Measurements from ENCODE around the gene S100A11.
A peak's percentile ranks its signal among the peaks of the same experiment; 100 is the strongest.

The S100A11 gene

DNA sequence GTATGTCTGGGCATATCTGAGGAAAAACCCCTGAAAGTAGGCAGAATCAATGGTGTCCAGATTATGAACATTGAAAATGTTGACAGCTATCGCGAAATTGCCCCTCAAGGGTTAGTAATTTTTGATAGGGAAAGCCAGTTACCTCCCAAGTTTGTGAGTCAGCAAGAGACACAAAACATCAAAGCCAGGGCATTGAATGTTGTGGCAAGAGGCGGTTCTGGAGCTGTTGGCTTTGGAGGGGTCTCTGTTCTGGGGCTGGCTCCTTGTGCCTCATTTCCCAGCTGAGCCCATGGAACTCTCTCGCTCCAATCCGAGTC, 10.6 kb upstream of the S100A11 start:
- Histone ChIP-seq H3K4me3 (ENCODE audit: low read length) (no peak overlapping the region), H3K4me2 (ENCODE audit: low read length) (no peak overlapping the region), H3K27me3 (ENCODE audit: insufficient read depth, low read length, poor library complexity) (no peaks in the 10 kb centered on the region), H3K36me3 (ENCODE audit: control insufficient read depth, insufficient read depth, low read length) (no peaks in the 10 kb centered on the region), H3K4ac (ENCODE audit: low read depth, low read length) (peak overlapping the region; percentile 92), H2BK5ac (ENCODE audit: low read length) (no peak overlapping the region), H3K56ac (ENCODE audit: low read length) (peak overlapping the region; percentile 87), H3K23ac (ENCODE audit: low read length) (no peak overlapping the region), H3K79me2 (ENCODE audit: control insufficient read depth, insufficient read depth, low read length) (no peaks in the 10 kb centered on the region), H3K18ac (ENCODE audit: low read length) (peak overlapping the region; percentile 78), H3K79me1 (ENCODE audit: low read length) (no peaks in the 10 kb centered on the region), H2BK120ac (ENCODE audit: low read depth, low read length) (peak overlapping the region; percentile 69), H3K27ac (ENCODE audit: low read depth, low read length) (peak overlapping the region; percentile 69), H2AK5ac (ENCODE audit: low read length) (no peak overlapping the region), H4K8ac (ENCODE audit: low read depth, low read length) (no peak overlapping the region), H3K4me1 (ENCODE audit: control insufficient read depth, low read depth, low read length) (peaks cover 2% of the 10 kb centered on the region), H4K5ac (ENCODE audit: low read length) (no peak overlapping the region), H2BK15ac (replicated peaks; ENCODE audit: low read depth) (no peak overlapping the region), H3K9ac (ENCODE audit: low read length) (peak overlapping the region; percentile 68)
- WGBS (ENCODE audit: extremely low coverage, insufficient coverage, low lambda C conversion rate) = no CpG with 5 or more reads among the region's 5 CpGs
- no peak for DNase-seq

DNA sequence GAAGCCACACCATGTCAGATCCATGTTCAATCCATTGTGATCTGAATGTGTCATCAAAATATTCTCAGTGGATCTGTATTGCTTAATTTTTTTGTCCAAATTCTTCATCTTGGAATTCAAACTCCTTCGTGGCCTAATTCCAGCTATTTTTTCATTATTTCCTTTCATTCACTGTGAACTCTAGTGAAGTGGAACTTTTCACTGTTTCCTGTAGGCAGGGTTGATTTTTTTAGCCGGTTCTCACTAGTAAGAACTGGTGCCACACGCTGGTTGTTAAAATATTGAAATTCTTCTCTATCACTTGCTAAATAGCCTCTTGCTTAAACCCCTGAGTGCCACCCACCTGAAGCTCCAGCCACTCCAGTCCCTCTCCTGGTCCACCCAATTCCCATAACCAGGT, 7.6 kb upstream of the S100A11 start:
- Histone ChIP-seq H3K23ac (ENCODE audit: low read length) (no peak overlapping the region), H2BK15ac (replicated peaks; ENCODE audit: low read depth) (no peak overlapping the region), H3K18ac (ENCODE audit: low read length) (no peak overlapping the region), H3K56ac (ENCODE audit: low read length) (no peak overlapping the region), H4K8ac (ENCODE audit: low read depth, low read length) (no peak overlapping the region), H2AK5ac (ENCODE audit: low read length) (no peak overlapping the region), H3K4me3 (ENCODE audit: low read length) (no peak overlapping the region), H3K27ac (ENCODE audit: low read depth, low read length) (no peak overlapping the region), H3K4me1 (ENCODE audit: control insufficient read depth, low read depth, low read length) (peaks cover 2% of the 10 kb centered on the region), H3K27me3 (ENCODE audit: insufficient read depth, low read length, poor library complexity) (no peaks in the 10 kb centered on the region), H3K4ac (ENCODE audit: low read depth, low read length) (no peak overlapping the region), H4K5ac (ENCODE audit: low read length) (no peak overlapping the region), H2BK120ac (ENCODE audit: low read depth, low read length) (no peak overlapping the region), H3K79me2 (ENCODE audit: control insufficient read depth, insufficient read depth, low read length) (no peaks in the 10 kb centered on the region), H2BK5ac (ENCODE audit: low read length) (no peak overlapping the region), H3K9ac (ENCODE audit: low read length) (no peak overlapping the region), H3K4me2 (ENCODE audit: low read length) (no peak overlapping the region), H3K36me3 (ENCODE audit: control insufficient read depth, insufficient read depth, low read length) (no peaks in the 10 kb centered on the region), H3K79me1 (ENCODE audit: low read length) (no peaks in the 10 kb centered on the region)
- WGBS (ENCODE audit: extremely low coverage, insufficient coverage, low lambda C conversion rate) = no CpG with 5 or more reads among the region's 3 CpGs
- DNase-seq = no peak

DNA sequence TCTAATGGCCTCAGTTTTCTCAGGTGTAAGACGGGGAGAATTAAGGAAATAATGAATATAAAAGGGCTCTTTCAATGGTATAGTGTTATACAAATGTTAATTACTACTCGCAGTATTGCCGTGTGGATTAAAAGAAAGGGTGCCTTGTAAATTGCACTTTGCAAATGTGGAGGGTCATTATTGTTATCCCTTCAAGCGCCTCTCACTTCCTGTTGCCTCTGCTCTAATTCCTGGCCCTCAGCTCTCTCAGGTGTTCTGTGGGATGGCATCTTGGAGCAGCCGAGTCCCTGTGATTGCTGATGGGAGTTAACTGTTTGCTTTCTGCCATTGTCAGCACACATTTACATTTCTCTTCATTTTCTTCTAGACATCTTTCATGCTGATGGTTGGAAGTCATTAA, 7.1 kb upstream of the S100A11 start:
- no peak overlapping the region for H2BK120ac ChIP-seq (ENCODE audit: low read depth, low read length)
- no peak overlapping the region for H3K23ac ChIP-seq (ENCODE audit: low read length)
- peak overlapping the region; percentile 47 for H3K18ac ChIP-seq (ENCODE audit: low read length)
- H3K36me3 ChIP-seq (ENCODE audit: control insufficient read depth, insufficient read depth, low read length) = no peaks in the 10 kb centered on the region
- DNase-seq = peak; percentile 39
- H3K4me2 ChIP-seq (ENCODE audit: low read length) = no peak overlapping the region
- no peak overlapping the region for H4K8ac ChIP-seq (ENCODE audit: low read depth, low read length)
- WGBS (ENCODE audit: extremely low coverage, insufficient coverage, low lambda C conversion rate) = no CpG with 5 or more reads among the region's 5 CpGs
- no peaks in the 10 kb centered on the region for H3K79me2 ChIP-seq (ENCODE audit: control insufficient read depth, insufficient read depth, low read length)
- H3K4me1 ChIP-seq (ENCODE audit: control insufficient read depth, low read depth, low read length) = peaks cover 2% of the 10 kb centered on the region
- no peak overlapping the region for H3K4me3 ChIP-seq (ENCODE audit: low read length)
- H2BK15ac ChIP-seq (replicated peaks; ENCODE audit: low read depth) = no peak overlapping the region
- no peaks in the 10 kb centered on the region for H3K27me3 ChIP-seq (ENCODE audit: insufficient read depth, low read length, poor library complexity)
- H2BK5ac ChIP-seq (ENCODE audit: low read length) = no peak overlapping the region
- no peaks in the 10 kb centered on the region for H3K79me1 ChIP-seq (ENCODE audit: low read length)
- H2AK5ac ChIP-seq (ENCODE audit: low read length) = no peak overlapping the region
- no peak overlapping the region for H3K27ac ChIP-seq (ENCODE audit: low read depth, low read length)
- no peak overlapping the region for H3K56ac ChIP-seq (ENCODE audit: low read length)
- H3K4ac ChIP-seq (ENCODE audit: low read depth, low read length) = no peak overlapping the region
- H3K9ac ChIP-seq (ENCODE audit: low read length) = no peak overlapping the region
- H4K5ac ChIP-seq (ENCODE audit: low read length) = no peak overlapping the region

DNA sequence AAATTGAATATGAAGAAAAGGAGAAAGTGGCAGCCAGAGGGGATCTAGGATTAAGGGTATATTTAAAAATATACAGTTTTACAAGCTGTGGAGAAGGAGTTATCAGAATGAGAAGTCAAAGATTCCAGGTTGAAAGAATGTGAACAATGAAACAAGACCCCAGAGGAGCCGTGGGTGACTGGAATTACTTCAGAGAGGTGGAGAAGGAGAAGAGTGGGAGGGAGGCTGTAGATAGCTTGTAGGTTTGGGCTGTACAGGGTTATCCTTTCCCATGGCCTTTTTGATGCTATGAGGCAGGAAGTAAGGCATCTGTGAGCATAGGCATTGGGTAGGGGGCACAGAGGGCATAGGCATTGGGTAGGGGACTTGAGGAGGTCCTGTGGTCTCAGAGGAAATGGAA, 5.2 kb upstream of the S100A11 start:
- H4K5ac ChIP-seq (ENCODE audit: low read length) = no peak overlapping the region
- H3K4me1 ChIP-seq (ENCODE audit: control insufficient read depth, low read depth, low read length) = no peaks in the 10 kb centered on the region
- no peak overlapping the region for H3K23ac ChIP-seq (ENCODE audit: low read length)
- no peaks in the 10 kb centered on the region for H3K79me1 ChIP-seq (ENCODE audit: low read length)
- no CpG with 5 or more reads among the region's 1 CpG for WGBS (ENCODE audit: extremely low coverage, insufficient coverage, low lambda C conversion rate)
- no peak overlapping the region for H2BK5ac ChIP-seq (ENCODE audit: low read length)
- no peak for DNase-seq
- H3K4me2 ChIP-seq (ENCODE audit: low read length) = no peak overlapping the region
- no peak overlapping the region for H2BK120ac ChIP-seq (ENCODE audit: low read depth, low read length)
- H3K56ac ChIP-seq (ENCODE audit: low read length) = no peak overlapping the region
- no peak overlapping the region for H4K8ac ChIP-seq (ENCODE audit: low read depth, low read length)
- no peaks in the 10 kb centered on the region for H3K27me3 ChIP-seq (ENCODE audit: insufficient read depth, low read length, poor library complexity)
- no peak overlapping the region for H3K27ac ChIP-seq (ENCODE audit: low read depth, low read length)
- H3K4me3 ChIP-seq (ENCODE audit: low read length) = no peak overlapping the region
- no peaks in the 10 kb centered on the region for H3K36me3 ChIP-seq (ENCODE audit: control insufficient read depth, insufficient read depth, low read length)
- H3K18ac ChIP-seq (ENCODE audit: low read length) = no peak overlapping the region
- no peak overlapping the region for H2AK5ac ChIP-seq (ENCODE audit: low read length)
- H3K9ac ChIP-seq (ENCODE audit: low read length) = no peak overlapping the region
- H3K4ac ChIP-seq (ENCODE audit: low read depth, low read length) = no peak overlapping the region
- H2BK15ac ChIP-seq (replicated peaks; ENCODE audit: low read depth) = no peak overlapping the region
- no peaks in the 10 kb centered on the region for H3K79me2 ChIP-seq (ENCODE audit: control insufficient read depth, insufficient read depth, low read length)

DNA sequence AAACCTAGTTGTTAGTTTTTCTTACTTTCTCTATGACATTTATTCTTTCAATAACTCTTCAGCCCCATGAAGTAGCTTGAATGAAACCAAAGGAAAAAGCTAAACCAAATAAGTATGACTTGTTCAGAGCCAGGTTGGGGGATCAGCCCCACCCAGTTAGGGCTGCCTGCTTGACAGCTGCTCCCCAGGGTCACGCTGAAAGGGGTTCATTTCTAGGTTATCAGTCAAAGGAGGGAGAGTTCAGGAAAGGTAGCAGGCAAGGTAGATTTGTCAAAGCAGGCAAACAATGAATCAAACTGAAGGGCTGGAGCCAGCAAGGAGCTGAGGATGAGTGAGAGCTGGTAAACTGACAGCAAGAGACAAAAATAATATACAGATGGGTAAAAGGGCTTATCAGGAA, 3.1 kb upstream of the S100A11 start:
- H3K27ac ChIP-seq (ENCODE audit: low read depth, low read length) = no peak overlapping the region
- no peak overlapping the region for H3K23ac ChIP-seq (ENCODE audit: low read length)
- DNase-seq = no peak
- H2BK5ac ChIP-seq (ENCODE audit: low read length) = no peak overlapping the region
- no peak overlapping the region for H3K9ac ChIP-seq (ENCODE audit: low read length)
- no peak overlapping the region for H3K4ac ChIP-seq (ENCODE audit: low read depth, low read length)
- H4K5ac ChIP-seq (ENCODE audit: low read length) = no peak overlapping the region
- H3K4me3 ChIP-seq (ENCODE audit: low read length) = no peak overlapping the region
- H3K4me1 ChIP-seq (ENCODE audit: control insufficient read depth, low read depth, low read length) = peaks cover under 1% of the 10 kb centered on the region
- H2AK5ac ChIP-seq (ENCODE audit: low read length) = no peak overlapping the region
- H3K36me3 ChIP-seq (ENCODE audit: control insufficient read depth, insufficient read depth, low read length) = no peaks in the 10 kb centered on the region
- no peak overlapping the region for H3K56ac ChIP-seq (ENCODE audit: low read length)
- WGBS (ENCODE audit: extremely low coverage, insufficient coverage, low lambda C conversion rate) = no CpG with 5 or more reads among the region's 1 CpG
- no peak overlapping the region for H2BK120ac ChIP-seq (ENCODE audit: low read depth, low read length)
- no peak overlapping the region for H3K18ac ChIP-seq (ENCODE audit: low read length)
- H3K27me3 ChIP-seq (ENCODE audit: insufficient read depth, low read length, poor library complexity) = no peaks in the 10 kb centered on the region
- H2BK15ac ChIP-seq (replicated peaks; ENCODE audit: low read depth) = no peak overlapping the region
- H3K79me1 ChIP-seq (ENCODE audit: low read length) = no peaks in the 10 kb centered on the region
- H3K79me2 ChIP-seq (ENCODE audit: control insufficient read depth, insufficient read depth, low read length) = peaks cover 6% of the 10 kb centered on the region
- no peak overlapping the region for H4K8ac ChIP-seq (ENCODE audit: low read depth, low read length)
- H3K4me2 ChIP-seq (ENCODE audit: low read length) = no peak overlapping the region

DNA sequence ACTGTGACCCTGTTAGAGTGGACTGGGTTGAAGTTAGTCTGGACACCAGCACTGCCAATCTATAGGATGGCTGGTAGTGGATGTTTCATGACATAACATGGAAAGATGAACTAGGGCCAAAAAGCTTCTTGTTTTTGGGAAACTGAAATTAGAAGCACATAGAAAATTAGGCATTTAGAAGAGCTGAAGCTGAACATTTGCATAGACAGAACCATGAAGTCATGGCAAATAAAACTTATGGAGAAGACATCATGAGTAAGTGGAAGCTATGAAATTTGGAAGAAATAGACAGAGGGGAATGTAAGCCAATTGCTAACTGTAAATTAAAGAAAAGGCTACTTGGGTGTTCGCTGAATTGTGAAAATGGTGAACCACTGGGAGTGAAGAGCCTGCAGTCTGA, 2.7 kb upstream of the S100A11 start:
- Histone ChIP-seq H3K79me1 (ENCODE audit: low read length) (no peaks in the 10 kb centered on the region), H3K23ac (ENCODE audit: low read length) (no peak overlapping the region), H2BK5ac (ENCODE audit: low read length) (no peak overlapping the region), H3K4me1 (ENCODE audit: control insufficient read depth, low read depth, low read length) (peaks cover 3% of the 10 kb centered on the region), H3K9ac (ENCODE audit: low read length) (no peak overlapping the region), H3K18ac (ENCODE audit: low read length) (no peak overlapping the region), H3K79me2 (ENCODE audit: control insufficient read depth, insufficient read depth, low read length) (peaks cover 6% of the 10 kb centered on the region), H3K4me2 (ENCODE audit: low read length) (no peak overlapping the region), H3K36me3 (ENCODE audit: control insufficient read depth, insufficient read depth, low read length) (no peaks in the 10 kb centered on the region), H3K27me3 (ENCODE audit: insufficient read depth, low read length, poor library complexity) (no peaks in the 10 kb centered on the region), H4K8ac (ENCODE audit: low read depth, low read length) (no peak overlapping the region), H2BK120ac (ENCODE audit: low read depth, low read length) (no peak overlapping the region), H3K4ac (ENCODE audit: low read depth, low read length) (no peak overlapping the region), H3K56ac (ENCODE audit: low read length) (no peak overlapping the region), H4K5ac (ENCODE audit: low read length) (no peak overlapping the region), H2AK5ac (ENCODE audit: low read length) (no peak overlapping the region), H3K4me3 (ENCODE audit: low read length) (no peak overlapping the region), H2BK15ac (replicated peaks; ENCODE audit: low read depth) (no peak overlapping the region), H3K27ac (ENCODE audit: low read depth, low read length) (no peak overlapping the region)
- no peak for DNase-seq
- no CpG with 5 or more reads among the region's 1 CpG for WGBS (ENCODE audit: extremely low coverage, insufficient coverage, low lambda C conversion rate)
